HG03108 (cell line): Measurements from ENCODE around the gene DTX2.
"Not testable (repeated sequence)": the region's sequence is repeated elsewhere in the genome, so short reads cannot be mapped to it uniquely, and the experiment has no call there.

ENCODE experiments used
- ATAC-seq: cut with Tn5 transposase; IDR thresholded peaks from one replicate; pipeline ENCODE4 v1.9.1; 2021; ENCODE audit warnings: moderate library complexity; ENCODE audit not compliant: unreplicated experiment

Gene DTX2

GRCh38 chr7:76485822-76486610 lies 24.5 kb downstream of the DTX2 start:
- ATAC-seq: peak; percentile 8

DNA sequence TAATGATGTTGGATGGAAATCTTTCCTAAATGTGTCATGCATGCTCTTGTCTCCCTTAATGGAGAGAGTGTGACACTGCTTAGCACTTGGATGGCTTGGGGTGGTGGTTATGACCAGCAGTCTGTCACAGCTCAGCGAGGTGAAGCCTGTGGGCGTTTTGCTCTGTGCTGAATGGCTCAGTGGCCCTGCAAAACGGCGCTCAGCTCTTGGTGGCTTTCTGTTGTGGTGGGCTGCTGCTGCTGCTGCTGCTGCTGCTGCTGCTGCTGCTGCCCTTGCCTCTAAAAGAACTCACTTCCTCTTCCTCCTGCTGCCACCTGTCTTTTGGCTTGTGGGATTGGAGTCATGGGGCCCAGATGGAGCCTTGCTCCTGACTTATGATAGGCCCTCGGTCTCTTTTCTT lies 25.1 kb downstream of the DTX2 start:
- ATAC-seq: peak; percentile 97

- not testable (repeated sequence) for ATAC-seq
Measured at GRCh38 chr7:76487969-76488368, 26.5 kb downstream of the DTX2 start.

GRCh38 chr7:76492139-76492538 lies 30.6 kb downstream of the DTX2 start:
- ATAC-seq: not testable (repeated sequence)

GRCh38 chr7:76495717-76496116 lies 34.2 kb downstream of the DTX2 start:
- ATAC-seq: not testable (repeated sequence)

- not testable (repeated sequence) for ATAC-seq
Measured at GRCh38 chr7:76497918-76498582, 36.5 kb downstream of the DTX2 start.

- not testable (repeated sequence) for ATAC-seq
Measured at GRCh38 chr7:76498583-76499200, 37.2 kb downstream of the DTX2 start.

DNA sequence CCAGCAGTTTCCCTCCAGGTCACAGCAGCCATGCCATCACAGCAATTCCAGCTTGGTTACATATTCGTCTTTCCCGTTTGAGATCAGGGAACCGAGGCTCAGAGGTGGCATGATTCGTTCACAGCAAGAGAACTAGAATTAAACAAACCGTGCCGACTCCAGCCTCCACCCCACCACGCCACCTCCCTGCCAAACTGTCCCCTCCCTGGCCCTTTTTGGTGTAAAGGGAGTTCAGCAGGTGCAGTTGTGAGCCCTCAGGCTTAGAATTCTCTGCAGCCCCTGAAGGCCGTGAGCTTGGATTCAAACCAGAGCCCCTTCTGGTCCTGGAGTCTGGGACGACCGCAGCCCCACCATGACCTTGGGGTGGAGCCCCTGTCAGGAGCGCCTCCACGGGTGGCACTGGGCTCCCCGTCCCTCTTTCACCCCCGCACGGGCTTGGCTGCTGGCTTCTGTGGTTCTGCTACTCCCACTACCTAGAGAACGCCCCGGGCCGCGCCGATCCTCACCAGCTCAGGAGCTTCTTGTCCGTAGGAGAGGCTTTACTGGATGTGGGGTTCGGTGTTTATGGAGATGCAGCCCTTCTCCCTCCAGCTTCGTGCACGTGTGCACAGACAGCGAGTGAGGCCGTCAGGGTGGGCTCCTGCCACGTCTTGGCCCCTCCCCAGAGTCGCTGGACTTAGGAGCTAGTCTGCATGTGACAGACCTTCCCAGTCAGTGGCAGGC lies 37.9 kb downstream of the DTX2 start:
- ATAC-seq: not testable (repeated sequence)

GRCh38 chr7:76499924-76500241 lies 38.4 kb downstream of the DTX2 start:
- not testable (repeated sequence) for ATAC-seq

- not testable (repeated sequence) for ATAC-seq
Measured at GRCh38 chr7:76502224-76502623, 40.7 kb downstream of the DTX2 start.

GRCh38 chr7:76502836-76503235 lies 41.3 kb downstream of the DTX2 start:
- not testable (repeated sequence) for ATAC-seq

GRCh38 chr7:76503244-76503643 lies 41.7 kb downstream of the DTX2 start:
- ATAC-seq: not testable (repeated sequence)

GRCh38 chr7:76504351-76505167 lies 43.0 kb downstream of the DTX2 start:
- not testable (repeated sequence) for ATAC-seq

DNA sequence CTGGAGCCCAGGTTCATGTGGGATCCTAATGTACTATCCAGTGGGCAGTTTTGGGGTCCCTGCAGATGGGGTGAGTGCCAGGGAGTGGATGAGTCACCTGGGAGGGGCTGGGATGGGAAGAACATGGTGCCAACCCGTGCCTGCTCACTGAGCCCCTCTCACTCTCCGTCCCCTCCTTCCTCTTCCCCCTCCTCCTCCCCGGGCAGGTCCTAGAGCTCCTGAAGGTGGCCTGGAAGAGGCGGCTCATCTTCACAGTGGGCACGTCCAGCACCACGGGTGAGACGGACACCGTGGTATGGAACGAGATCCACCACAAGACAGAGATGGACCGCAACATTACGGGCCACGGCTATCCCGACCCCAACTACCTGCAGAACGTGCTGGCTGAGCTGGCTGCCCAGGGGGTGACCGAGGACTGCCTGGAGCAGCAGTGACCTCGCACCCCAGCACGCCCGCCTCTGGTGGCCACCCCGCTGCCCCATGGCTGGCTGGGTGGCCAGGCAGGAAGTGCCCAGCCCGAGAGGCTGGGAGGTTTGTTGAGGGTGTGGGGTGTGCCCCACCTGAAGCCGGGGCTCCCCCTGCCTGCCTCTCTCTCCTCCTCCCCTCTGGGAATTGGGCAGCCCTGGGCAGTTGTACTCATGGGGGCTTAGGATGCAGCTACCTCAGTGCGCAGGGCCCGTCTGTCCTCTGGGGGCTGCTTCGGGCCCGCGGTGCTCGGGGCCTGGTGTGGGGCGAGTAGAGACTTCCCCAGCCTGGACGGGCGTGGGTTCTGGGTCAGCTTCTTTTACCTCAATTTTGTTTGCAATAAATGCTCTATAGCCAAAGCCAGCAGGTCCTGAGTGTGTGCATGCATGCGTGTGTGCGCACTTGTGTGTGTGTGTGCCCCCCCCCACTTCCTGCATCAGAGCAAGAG lies 43.9 kb downstream of the DTX2 start:
- no peak for ATAC-seq

DNA sequence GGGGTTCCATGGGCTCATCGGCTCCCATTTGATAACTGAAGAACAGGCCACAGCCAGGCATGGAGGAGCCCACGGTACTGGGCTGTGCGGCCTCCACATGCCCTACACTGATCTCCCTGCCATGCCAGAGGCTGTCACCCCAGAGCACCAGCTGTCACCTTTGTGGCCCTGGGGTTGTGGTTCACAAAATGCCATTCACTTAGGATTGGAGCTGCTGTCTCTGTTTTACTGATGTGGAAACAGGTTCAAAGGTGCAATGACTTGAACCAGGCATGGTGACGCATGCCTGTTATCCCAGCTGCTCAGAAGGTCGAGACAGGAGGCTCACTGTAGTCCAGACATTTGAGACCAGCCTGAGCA lies 44.6 kb downstream of the DTX2 start:
- ATAC-seq: no peak

DNA sequence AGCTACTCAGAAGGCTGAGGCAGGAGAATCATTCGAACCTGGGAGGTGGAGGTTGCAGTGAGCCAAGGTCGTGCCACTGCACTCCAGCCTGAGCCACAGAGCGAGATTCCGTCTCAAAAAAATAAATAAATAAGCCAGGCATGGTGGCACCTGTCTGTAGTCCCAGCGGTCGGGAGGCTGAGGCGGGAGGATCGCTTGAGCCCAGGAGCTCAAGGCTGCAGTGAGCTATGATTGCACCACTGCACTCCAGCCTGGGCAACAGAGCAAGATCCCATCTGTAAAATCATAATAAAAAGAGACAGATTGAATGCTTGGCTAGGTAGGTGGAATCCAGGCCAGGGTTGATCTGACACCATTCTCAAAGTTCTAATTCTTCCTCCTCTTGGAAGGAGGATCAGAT lies 45.1 kb downstream of the DTX2 start:
- not testable (repeated sequence) for ATAC-seq

GRCh38 chr7:76507723-76508406 lies 46.4 kb downstream of the DTX2 start:
- no peak for ATAC-seq

DNA sequence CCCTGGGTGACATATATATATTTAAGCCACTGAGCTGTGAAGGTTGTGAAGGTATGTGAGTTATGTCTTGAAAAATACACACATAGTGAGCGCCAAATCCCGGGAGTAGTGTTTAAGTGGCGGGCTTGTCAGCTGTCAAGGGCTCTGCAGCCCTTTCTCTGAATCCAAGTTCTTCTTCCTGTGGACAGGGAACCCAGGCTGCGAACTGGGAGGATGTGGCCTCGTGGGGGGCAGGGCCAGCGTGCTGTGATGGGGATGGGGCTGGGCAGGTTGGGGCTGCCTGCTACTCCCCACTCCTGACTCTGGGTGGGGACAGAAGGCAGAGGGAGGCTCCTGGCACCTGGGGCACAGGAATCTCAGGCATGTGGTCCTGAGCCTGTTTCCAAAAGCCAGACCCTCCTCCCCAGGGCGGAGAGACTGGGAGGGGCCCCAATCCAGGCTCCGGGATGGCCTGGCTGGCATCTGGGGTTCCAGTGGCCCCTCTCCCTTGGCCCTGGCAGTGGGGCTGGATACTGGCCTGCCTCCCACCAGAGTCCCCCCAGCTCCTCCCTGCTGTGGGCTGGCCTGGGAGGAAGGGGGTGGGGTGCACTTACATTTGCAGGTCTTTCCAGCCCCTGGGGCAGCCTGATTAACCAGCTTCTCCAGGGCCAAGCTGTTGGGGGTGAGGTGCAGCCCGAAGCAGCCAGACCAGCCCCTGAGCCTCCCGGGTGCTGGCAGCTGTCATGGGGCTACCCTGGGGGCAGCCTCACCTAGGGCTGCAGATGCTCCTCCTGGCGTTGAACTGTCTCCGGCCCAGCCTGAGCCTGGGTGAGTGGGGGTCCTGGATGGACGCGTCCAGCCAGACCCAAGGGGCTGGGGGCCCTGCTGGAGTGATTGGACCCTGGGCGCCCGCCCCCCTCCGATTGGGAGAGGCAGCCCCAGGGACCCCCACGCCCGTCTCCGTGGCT lies 48.7 kb downstream of the DTX2 start, which contains the start of gene UPK3B:
Gene UPK3B (plus strand): TSS at position 622 of the 947 bp plus-strand sequence. CDS start 101 bp downstream, at position 723.
- ATAC-seq: no peak
